Endothelial cell (in vitro differentiated cells): Measurements from ENCODE around the gene LIN7C. TPM values are rescaled to one million over a fixed set of nuclear protein-coding genes. Genes with fewer than 3 reads are reported as not detected.

Source experiments
- DNase-seq: peaks from one replicate; pipeline ENCODE4 v3.0.0; 2021; ENCODE audit warnings: low spot score
- H3K27ac Mint-ChIP-seq: one replicate; pipeline ENCODE4 v1.8.0; 2021; ENCODE audit warnings: mixed read lengths, inconsistent platforms; ENCODE audit not compliant: unreplicated experiment
- H3K27me3 Mint-ChIP-seq: one replicate; pipeline ENCODE4 v1.8.0; 2021; ENCODE audit warnings: mild to moderate bottlenecking, moderate library complexity, mixed read lengths, inconsistent platforms; ENCODE audit not compliant: unreplicated experiment
- H3K36me3 Mint-ChIP-seq: one replicate; pipeline ENCODE4 v1.8.0; 2021; ENCODE audit warnings: mild to moderate bottlenecking, low read depth, mixed read lengths, inconsistent platforms; ENCODE audit not compliant: unreplicated experiment
- H3K4me1 Mint-ChIP-seq: one replicate; pipeline ENCODE4 v1.8.0; 2021; ENCODE audit warnings: mild to moderate bottlenecking, mixed read lengths, inconsistent platforms; ENCODE audit not compliant: unreplicated experiment
- H3K4me3 Mint-ChIP-seq: one replicate; pipeline ENCODE4 v1.8.0; 2021; ENCODE audit warnings: mild to moderate bottlenecking, mixed read lengths, inconsistent platforms; ENCODE audit not compliant: unreplicated experiment
- H3K9me3 Mint-ChIP-seq: one replicate; pipeline ENCODE4 v1.8.0; 2021; ENCODE audit warnings: mixed read lengths, inconsistent platforms; ENCODE audit not compliant: unreplicated experiment
- CTCF ChIP-seq: fragments of 200-600 bp; sonication (generic); IDR thresholded peaks from one replicate; pipeline ENCODE4 v1.5.0; 2021; ENCODE audit warnings: antibody characterized with exemption; ENCODE audit not compliant: unreplicated experiment
- total RNA-seq: library from RNA; stranded (reverse); fragmentation: NEBNext Ultra II Directional; extraction: Animal tissue kit (Norgen Biotek cat#: 25700); gene quantifications from one replicate; pipeline ENCODE4 v1.2.1, GENCODE V29; 2021; ENCODE audit not compliant: unreplicated experiment

Gene LIN7C
- total RNA-seq, 1 donor from 2014 or later: 17.0 TPM

GRCh38 chr11:27513389-27513788 is 6.8 kb upstream of the LIN7C start:
- no peak overlapping the region for H3K4me3 Mint-ChIP-seq
- no peak overlapping the region for H3K27ac Mint-ChIP-seq
- H3K9me3 Mint-ChIP-seq: no peaks in the 10 kb centered on the region
- peaks cover 1% of the 10 kb centered on the region for H3K27me3 Mint-ChIP-seq
- no peaks in the 10 kb centered on the region for H3K36me3 Mint-ChIP-seq
- TF ChIP-seq CTCF: no peak
- peaks cover 5% of the 10 kb centered on the region for H3K4me1 Mint-ChIP-seq
- no peak for DNase-seq

GRCh38 chr11:27512238-27512637 is 5.7 kb upstream of the LIN7C start:
- TF ChIP-seq CTCF: no peak
- Mint-ChIP-seq H3K9me3 (no peaks in the 10 kb centered on the region), H3K36me3 (no peaks in the 10 kb centered on the region), H3K4me1 (peaks cover 5% of the 10 kb centered on the region), H3K27ac (no peak overlapping the region), H3K4me3 (no peak overlapping the region), H3K27me3 (no peaks in the 10 kb centered on the region)
- DNase-seq: no peak

- DNase-seq: no peak
- peaks cover 10% of the 10 kb centered on the region for H3K4me1 Mint-ChIP-seq
- no peaks in the 10 kb centered on the region for H3K36me3 Mint-ChIP-seq
- H3K4me3 Mint-ChIP-seq: no peak overlapping the region
- no peak for TF ChIP-seq CTCF
- no peaks in the 10 kb centered on the region for H3K9me3 Mint-ChIP-seq
- no peaks in the 10 kb centered on the region for H3K27me3 Mint-ChIP-seq
- no peak overlapping the region for H3K27ac Mint-ChIP-seq
These were observed 3.3 kb upstream of the LIN7C start for GRCh38 chr11:27509908-27510307.

- Mint-ChIP-seq H3K27me3 (no peaks in the 10 kb centered on the region), H3K36me3 (no peaks in the 10 kb centered on the region), H3K4me1 (peaks cover 10% of the 10 kb centered on the region), H3K4me3 (peak overlapping the region; percentile 88), H3K27ac (peak overlapping the region; percentile 80), H3K9me3 (no peaks in the 10 kb centered on the region)
- DNase-seq: no peak
- no peak for TF ChIP-seq CTCF
These were observed 1.2 kb upstream of the LIN7C start for GRCh38 chr11:27507557-27508322.

- Mint-ChIP-seq H3K4me1 (peaks cover 10% of the 10 kb centered on the region), H3K36me3 (no peaks in the 10 kb centered on the region), H3K27me3 (no peaks in the 10 kb centered on the region), H3K27ac (peak overlapping the region; percentile 99), H3K4me3 (peak overlapping the region; percentile 100), H3K9me3 (no peaks in the 10 kb centered on the region)
- no peak for DNase-seq
- TF ChIP-seq CTCF: no peak
These were observed 788 bp downstream of the LIN7C start for GRCh38 chr11:27505781-27506180.
